ENCODE data around the gene TSPAN18. TPM values are rescaled to one million over a fixed set of nuclear protein-coding genes. Genes with fewer than 3 reads are reported as not detected.

Gene TSPAN18
- total RNA-seq, 4 donors from 2014 or later: 2.6 to 28.9 (median 4.9) TPM

GRCh38 chr11:44687388-44687787 lies 39.4 kb upstream of the TSPAN18 start:
- no peaks in the 10 kb centered on the region for H3K36me3 ChIP-seq
- intact Hi-C loops (cut with DNase I; ENCODE audit: low total_unique reads): no loop called here
- no peaks in the 10 kb centered on the region for H3K9me3 ChIP-seq
- in situ Hi-C loops (cut with MboI; ENCODE audit: low pct_ligation_motif_present in 1 of 4, low pct_unique_long_range_greater_than_20kb in 1 of 4, low sequenced_read_pairs in 3 of 4): no loop called here
- H3K27ac ChIP-seq: no peak overlapping the region
- TF ChIP-seq, protein P1, sequence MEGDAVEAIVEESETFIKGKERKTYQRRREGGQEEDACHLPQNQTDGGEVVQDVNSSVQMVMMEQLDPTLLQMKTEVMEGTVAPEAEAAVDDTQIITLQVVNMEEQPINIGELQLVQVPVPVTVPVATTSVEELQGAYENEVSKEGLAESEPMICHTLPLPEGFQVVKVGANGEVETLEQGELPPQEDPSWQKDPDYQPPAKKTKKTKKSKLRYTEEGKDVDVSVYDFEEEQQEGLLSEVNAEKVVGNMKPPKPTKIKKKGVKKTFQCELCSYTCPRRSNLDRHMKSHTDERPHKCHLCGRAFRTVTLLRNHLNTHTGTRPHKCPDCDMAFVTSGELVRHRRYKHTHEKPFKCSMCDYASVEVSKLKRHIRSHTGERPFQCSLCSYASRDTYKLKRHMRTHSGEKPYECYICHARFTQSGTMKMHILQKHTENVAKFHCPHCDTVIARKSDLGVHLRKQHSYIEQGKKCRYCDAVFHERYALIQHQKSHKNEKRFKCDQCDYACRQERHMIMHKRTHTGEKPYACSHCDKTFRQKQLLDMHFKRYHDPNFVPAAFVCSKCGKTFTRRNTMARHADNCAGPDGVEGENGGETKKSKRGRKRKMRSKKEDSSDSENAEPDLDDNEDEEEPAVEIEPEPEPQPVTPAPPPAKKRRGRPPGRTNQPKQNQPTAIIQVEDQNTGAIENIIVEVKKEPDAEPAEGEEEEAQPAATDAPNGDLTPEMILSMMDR (IDR thresholded peaks at IDR 0.05): no peak
- TF ChIP-seq POLR2AphosphoS5 (IDR thresholded peaks at IDR 0.05) (no peak), EP300 (IDR thresholded peaks at IDR 0.05; ENCODE audit: low read depth) (no peak), POLR2A (IDR thresholded peaks at IDR 0.05) (no peak)
- no peak overlapping the region for H3K4me3 ChIP-seq
- DNase-seq: no peak
- WGBS, 2 donors (ENCODE audit: low coverage in 1 of 2): 37 to 52% methylated on average over 2 to 4 of the region's 4 CpGs
- H3K4me1 ChIP-seq: no peaks in the 10 kb centered on the region
- H3K27me3 ChIP-seq: peaks cover 8% of the 10 kb centered on the region

GRCh38 chr11:44689265-44689664 lies 37.5 kb upstream of the TSPAN18 start:
- intact Hi-C loops (cut with DNase I; ENCODE audit: low total_unique reads): no loop called here
- H3K4me1 ChIP-seq: no peaks in the 10 kb centered on the region

GRCh38 chr11:44690651-44691050 lies 36.1 kb upstream of the TSPAN18 start:
- H3K27ac ChIP-seq: no peak overlapping the region
- in situ Hi-C loops (cut with MboI; ENCODE audit: low pct_ligation_motif_present in 1 of 4, low pct_unique_long_range_greater_than_20kb in 1 of 4, low sequenced_read_pairs in 3 of 4) (no loop called here), intact Hi-C loops (cut with DNase I; ENCODE audit: low total_unique reads) (no loop called here)
- DNase-seq: no peak
- peaks cover 8% of the 10 kb centered on the region for H3K27me3 ChIP-seq
- no peaks in the 10 kb centered on the region for H3K36me3 ChIP-seq
- no peaks in the 10 kb centered on the region for H3K9me3 ChIP-seq
- H3K4me3 ChIP-seq: no peak overlapping the region
- TF ChIP-seq POLR2AphosphoS5 (IDR thresholded peaks at IDR 0.05): no peak
- TF ChIP-seq, protein P1 (IDR thresholded peaks at IDR 0.05): no peak
- no peak for TF ChIP-seq EP300 (IDR thresholded peaks at IDR 0.05; ENCODE audit: low read depth)
- no peak for TF ChIP-seq POLR2A (IDR thresholded peaks at IDR 0.05)
- H3K4me1 ChIP-seq: no peaks in the 10 kb centered on the region
- WGBS, 2 donors (ENCODE audit: low coverage in 1 of 2): 80 to 83% methylated on average over 2 to 3 of the region's 3 CpGs

More at GRCh38 chr11:44689265-44689664, 37.5 kb upstream of the TSPAN18 start:
- 0 to 68% methylated on average over 1 to 2 of the region's 2 CpGs for WGBS, 2 donors (ENCODE audit: low coverage in 1 of 2)
- H3K9me3 ChIP-seq: no peaks in the 10 kb centered on the region
- H3K4me3 ChIP-seq: no peak overlapping the region
- no peak for DNase-seq
- TF ChIP-seq EP300 (IDR thresholded peaks at IDR 0.05; ENCODE audit: low read depth) (no peak), POLR2AphosphoS5 (IDR thresholded peaks at IDR 0.05) (no peak), POLR2A (IDR thresholded peaks at IDR 0.05) (no peak)
- TF ChIP-seq, protein P1 (IDR thresholded peaks at IDR 0.05): no peak
- peaks cover 8% of the 10 kb centered on the region for H3K27me3 ChIP-seq
- in situ Hi-C loops (cut with MboI; ENCODE audit: low pct_ligation_motif_present in 1 of 4, low pct_unique_long_range_greater_than_20kb in 1 of 4, low sequenced_read_pairs in 3 of 4): no loop called here
- no peak overlapping the region for H3K27ac ChIP-seq
- no peaks in the 10 kb centered on the region for H3K36me3 ChIP-seq

DNA sequence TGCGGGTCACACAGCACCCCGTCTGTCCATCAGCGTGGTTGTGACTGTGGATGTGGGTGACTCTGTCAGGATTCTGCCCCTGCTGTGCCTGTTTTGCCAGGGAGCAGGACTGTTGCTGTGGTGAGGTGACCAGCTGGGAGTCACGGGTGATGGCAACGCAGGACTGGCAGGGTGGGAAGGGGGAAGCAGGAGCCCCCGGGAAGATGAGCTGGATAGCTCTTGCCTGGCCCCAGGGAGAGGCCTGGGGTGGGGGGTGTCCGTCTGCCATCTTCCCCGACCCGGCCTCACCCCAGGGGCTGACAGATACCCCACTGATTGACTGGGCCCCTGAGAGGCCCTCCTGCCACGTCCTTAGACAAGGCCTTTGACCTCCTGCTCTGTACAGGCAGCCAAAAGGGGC lies 34.3 kb upstream of the TSPAN18 start:
- Histone ChIP-seq H3K4me1 (no peaks in the 10 kb centered on the region), H3K4me3 (no peak overlapping the region), H3K27me3 (peaks cover 8% of the 10 kb centered on the region), H3K36me3 (no peaks in the 10 kb centered on the region), H3K27ac (no peak overlapping the region), H3K9me3 (no peaks in the 10 kb centered on the region)
- TF ChIP-seq POLR2A (IDR thresholded peaks at IDR 0.05) (no peak), POLR2AphosphoS5 (IDR thresholded peaks at IDR 0.05) (no peak), EP300 (IDR thresholded peaks at IDR 0.05; ENCODE audit: low read depth) (no peak)
- TF ChIP-seq, protein P1 (IDR thresholded peaks at IDR 0.05): no peak
- in situ Hi-C loops (cut with MboI; ENCODE audit: low pct_ligation_motif_present in 1 of 4, low pct_unique_long_range_greater_than_20kb in 1 of 4, low sequenced_read_pairs in 3 of 4) (no loop called here), intact Hi-C loops (cut with DNase I; ENCODE audit: low total_unique reads) (no loop called here)
- no peak for DNase-seq
- WGBS, 2 donors (ENCODE audit: low coverage in 1 of 2): 89% methylated on average over 9 of the region's 10 CpGs; no CpG with 5 or more reads in 1 of the 2 donors

Measured in transverse colon (tissue), 4 donors.